HCT116 (cell line): ENCODE results near the gene MSH3. TPM values are rescaled to one million over a fixed set of nuclear protein-coding genes. Genes with fewer than 3 reads are reported as not detected.
A peak's percentile ranks its signal among the peaks of the same experiment; 100 is the strongest.
"Not testable (repeated sequence)": the region's sequence is repeated elsewhere in the genome, so short reads cannot be mapped to it uniquely, and the experiment has no call there.

ENCODE experiments used
- ATAC-seq: fragments of 200-7000 bp; cut with Tn5 transposase; 2 replicates; pipeline ENCODE4 v1.9.1; 2020; ENCODE audit warnings: mild to moderate bottlenecking, moderate library complexity
- BruUV-seq: library from RNA; stranded (reverse); fragments of 400-500 nt; replicated peaks from 2 replicates; lab custom pipeline; 2021; lab: Mats Ljungman, UMichigan
- CTCF ChIA-PET: fragments of 300-600 bp; sonication (Branson Sonifier 250); formaldehyde crosslinking; loops from one replicate; lab custom pipeline; 2021; ENCODE audit warnings: antibody characterized with exemption; lab: Charles Lee
- POLR2A ChIA-PET: fragments of 300-600, 350-600 bp; sonication (Branson Sonifier 250); formaldehyde crosslinking; loops from one replicate; lab custom pipeline; 2021; ENCODE audit warnings: antibody characterized with exemption; lab: Charles Lee
- RAD21 ChIA-PET, 2 experiments: fragments of 300-600 bp; sonication (Branson Sonifier 250); formaldehyde crosslinking; loops; one replicate each; lab custom pipeline; 2023; ENCODE audit warnings: low total read pairs in 2 of 2; ENCODE audit not compliant: uncharacterized antibody in 2 of 2, unreplicated experiment in 2 of 2, low non-redundant PET in 1 of 2; lab: Charles Lee
- DNase-seq: peaks from one replicate; pipeline ENCODE4 v3.0.0-alpha.2; 2010; ENCODE audit warnings: low read depth, low spot score
- H2AFZ ChIP-seq: fragments of 200-600 bp; shearing (Covaris generic), sonication (generic); 2 replicates; pipeline ENCODE4 v1.6.1; 2017; ENCODE audit warnings: low read depth, mixed run types, mixed read lengths, antibody characterized with exemption, low read length; ENCODE audit not compliant: poor library complexity, severe bottlenecking
- H3K27ac ChIP-seq: 2 replicates; pipeline ENCODE4 v1.5.1; 2012; ENCODE audit warnings: low read depth, low read length
- H3K27me3 ChIP-seq: fragments of 200-600 bp; sonication (generic); 2 replicates; pipeline ENCODE4 v1.6.1; 2016; ENCODE audit warnings: mixed run types, low read length, mixed read lengths; ENCODE audit not compliant: insufficient read depth
- H3K36me3 ChIP-seq, 2 experiments: fragments of 200-500 bp in 1 of 2; fragments of 200-600 bp in 1 of 2; sonication (Bioruptor generic) in 1 of 2; sonication (generic) in 1 of 2; 2 replicates each; pipeline versions ENCODE4 v1.5.1 to v1.6.1; 2014 to 2016; ENCODE audit warnings: low read length in 2 of 2, inconsistent platforms in 1 of 2, mixed read lengths in 1 of 2, mixed run types in 1 of 2; ENCODE audit not compliant: insufficient read depth in 2 of 2, control insufficient read depth in 1 of 2
- H3K4me1 ChIP-seq, 2 experiments: fragments of 200-600 bp in 1 of 2; sonication (generic) in 1 of 2; 2 replicates each; pipeline versions ENCODE4 v1.5.1 to v1.6.1; 2012 to 2017; ENCODE audit warnings: low read length in 2 of 2, inconsistent platforms in 1 of 2, mild to moderate bottlenecking in 1 of 2, mixed read lengths in 1 of 2, mixed run types in 1 of 2, moderate library complexity in 1 of 2; ENCODE audit not compliant: insufficient read depth in 2 of 2, control insufficient read depth in 1 of 2
- H3K4me2 ChIP-seq: fragments of 200-600 bp; sonication (generic); 2 replicates; pipeline ENCODE4 v1.6.1; 2017; ENCODE audit warnings: mixed run types, low read length, mixed read lengths
- H3K4me3 ChIP-seq, 2 experiments: fragments of 200-600 bp in 1 of 2; sonication (generic) in 1 of 2; replicated peaks in 1 of 2; 2 replicates each; pipeline ENCODE4 v1.5.1; 2011 to 2016; ENCODE audit warnings: low read length in 2 of 2, control low read depth in 1 of 2, low read depth in 1 of 2, mild to moderate bottlenecking in 1 of 2, mixed read lengths in 1 of 2, mixed run types in 1 of 2
- H3K79me2 ChIP-seq: fragments of 200-600 bp; sonication (generic); 2 replicates; pipeline ENCODE4 v1.6.1; 2017; ENCODE audit warnings: mild to moderate bottlenecking, mixed run types, low read length, moderate library complexity, mixed read lengths; ENCODE audit not compliant: insufficient read depth
- H3K9ac ChIP-seq: fragments of 200-600 bp; sonication (generic); 2 replicates; pipeline ENCODE4 v1.6.1; 2016; ENCODE audit warnings: low read length, mixed read lengths
- H3K9me2 ChIP-seq: fragments of 200-600 bp; sonication (generic), shearing (Covaris generic); 2 replicates; pipeline ENCODE4 v1.6.1; 2017; ENCODE audit warnings: mixed run types, mild to moderate bottlenecking, moderate library complexity; ENCODE audit not compliant: insufficient read depth
- H3K9me3 ChIP-seq, 2 experiments: fragments of 200-500 bp in 1 of 2; fragments of 200-600 bp in 1 of 2; sonication (Bioruptor generic) in 1 of 2; sonication (generic) in 1 of 2; 2 replicates each; pipeline ENCODE4 v1.6.1; 2014 to 2017; ENCODE audit warnings: low read length in 2 of 2, mixed read lengths in 2 of 2, inconsistent platforms in 1 of 2, low read depth in 1 of 2, mild to moderate bottlenecking in 1 of 2, mixed run types in 1 of 2, moderate library complexity in 1 of 2; ENCODE audit not compliant: control insufficient read depth in 1 of 2, insufficient read depth in 1 of 2
- H4K20me1 ChIP-seq: fragments of 200-600 bp; sonication (generic), shearing (Covaris generic); 2 replicates; pipeline ENCODE4 v1.6.1; 2017; ENCODE audit warnings: mixed run types, mild to moderate bottlenecking, moderate library complexity; ENCODE audit not compliant: insufficient read depth
- CBX3 ChIP-seq: IDR thresholded peaks from 2 replicates; pipeline ENCODE4 v1.6.1; 2012; ENCODE audit warnings: low read depth
- FOSL1 ChIP-seq: IDR thresholded peaks from 2 replicates; pipeline ENCODE4 v1.6.1; 2012; ENCODE audit warnings: low read depth
- RAD21 ChIP-seq: IDR thresholded peaks from 2 replicates; pipeline ENCODE4 v1.6.1; 2012; ENCODE audit warnings: low read depth, mild to moderate bottlenecking
- intact Hi-C: fragments of 100-400 bp; cut with micrococcal nuclease; formaldehyde crosslinking; loops from 2 replicates; pipeline ENCODE4 v1.10.0; 2022
- total RNA-seq: library from RNA; stranded (reverse); gene quantifications from one replicate; pipeline ENCODE4 v1.2.1, GENCODE V29; 2021; ENCODE audit not compliant: unreplicated experiment

The MSH3 gene
- total RNA-seq, 1 experiment from 2014 or later: 4.9 TPM

DNA sequence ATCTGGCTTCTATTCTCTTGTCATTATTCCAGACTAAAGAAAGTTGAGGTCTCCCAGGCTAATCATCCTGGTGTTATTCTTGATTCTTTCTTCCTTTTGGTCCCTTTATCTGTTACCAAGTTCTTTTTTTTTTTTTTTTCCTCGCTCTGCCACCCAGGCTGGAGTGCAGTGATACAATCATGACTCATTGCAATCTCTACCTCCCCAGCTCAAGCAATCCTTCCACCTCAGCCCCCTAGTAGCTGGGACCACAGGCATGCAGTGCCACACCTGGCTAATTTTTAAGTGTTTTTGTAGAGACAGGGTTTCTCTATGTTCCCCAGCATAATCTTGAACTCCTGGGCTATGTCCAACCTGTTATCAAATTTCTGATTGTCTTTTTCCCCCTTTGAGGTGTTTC, 126.9 kb downstream of the MSH3 start (continued):
- TF ChIP-seq CBX3 (peak; percentile 48; the same call in 1 of the 2 replicates), RAD21 (0 out of 2 replicates have a peak, but pooled peaks have one; percentile 18)
- TF ChIP-seq, all 23 proteins: peak for 5

- TF ChIP-seq CBX3: no peak
- 0 out of 2 replicates have a peak, but pooled peaks have one; percentile 4 for TF ChIP-seq FOSL1
- BruUV-seq: no TSS peak
- Histone ChIP-seq H3K36me3 (no peaks in the 10 kb centered on the region), H3K79me2 (no peaks in the 10 kb centered on the region), H3K4me3 (no peak overlapping the region), H3K27me3 (no peaks in the 10 kb centered on the region), H3K9ac (no peak overlapping the region), H2AFZ (no peak overlapping the region), H3K9me2 (no peaks in the 10 kb centered on the region), H3K27ac (no peak overlapping the region), H4K20me1 (0 out of 2 replicates have a peak, but pooled peaks cover 3% of the 10 kb centered on the region), H3K9me3 (no peaks in the 10 kb centered on the region), H3K4me2 (peak overlapping the region; percentile 33; the same call in 1 of the 2 replicates), H3K4me1 (peaks cover 6 to 26% of the 10 kb centered on the region in 2 experiments)
- intact Hi-C loops: loop anchor here (2.0 kb wide), 1 partner anchor 44 kb away; no protein-coding TSS in a partner anchor
- ChIA-PET CTCF (no interaction called here), RAD21 (no interaction called here), POLR2A (no interaction called here)
- no peak for DNase-seq
- no peak; the same call in 1 of the 2 replicates for ATAC-seq
Observed at GRCh38 chr5:80782626-80783025, 128.2 kb downstream of the MSH3 start.

GRCh38 chr5:80783751-80784150, 129.3 kb downstream of the MSH3 start:
- H3K4me2 ChIP-seq, H3K9me2 ChIP-seq, H4K20me1 ChIP-seq, ATAC-seq, DNase-seq, H3K27me3 ChIP-seq, CTCF ChIA-PET, H3K9ac ChIP-seq, RAD21 ChIA-PET, H3K9me3 ChIP-seq, H3K79me2 ChIP-seq, H3K27ac ChIP-seq, POLR2A ChIA-PET, BruUV-seq, H3K36me3 ChIP-seq, H3K4me3 ChIP-seq, H2AFZ ChIP-seq: not testable (repeated sequence)
- intact Hi-C loops: loop anchor here (2.0 kb wide), 1 partner anchor 45 kb away; no protein-coding TSS in a partner anchor
- H3K4me1 ChIP-seq: peaks cover 6 to 26% of the 10 kb centered on the region in 2 experiments
